Parathyroid adenoma (tissue), 2 donors: ENCODE measurements around the gene FDX1.

Experiments
- H2AFZ ChIP-seq: fragments of 300-600 bp; sonication (generic); one replicate; pipeline ENCODE4 v1.7.0; 2017; ENCODE audit warnings: antibody characterized with exemption, mild to moderate bottlenecking
- H3K27ac ChIP-seq: fragments of 300-600 bp; sonication (generic); one replicate; pipeline ENCODE4 v1.7.0; 2017
- H3K27me3 ChIP-seq: fragments of 300-600 bp; sonication (generic); one replicate; pipeline ENCODE4 v1.7.0; 2017; ENCODE audit warnings: low read length; ENCODE audit not compliant: control insufficient read depth, insufficient read depth
- H3K36me3 ChIP-seq: fragments of 300-600 bp; sonication (generic); one replicate; pipeline ENCODE4 v1.7.0; 2017; ENCODE audit warnings: low read length; ENCODE audit not compliant: control insufficient read depth, insufficient read depth
- H3K4me1 ChIP-seq: fragments of 300-600 bp; sonication (generic); one replicate; pipeline ENCODE4 v1.7.0; 2017; ENCODE audit warnings: control low read depth
- H3K4me2 ChIP-seq: fragments of 300-600 bp; sonication (generic); one replicate; pipeline ENCODE4 v1.7.0; 2017; ENCODE audit warnings: low read length
- H3K4me3 ChIP-seq: fragments of 300-600 bp; sonication (generic); one replicate; pipeline ENCODE4 v1.7.0; 2017; ENCODE audit warnings: low read depth, low read length
- H3K79me2 ChIP-seq: fragments of 300-600 bp; sonication (generic); one replicate; pipeline ENCODE4 v1.7.0; 2017; ENCODE audit warnings: control low read depth
- H3K9ac ChIP-seq: fragments of 300-600 bp; sonication (generic); one replicate; pipeline ENCODE4 v1.7.0; 2017; ENCODE audit warnings: mild to moderate bottlenecking
- H3K9me3 ChIP-seq: fragments of 300-600 bp; sonication (generic); one replicate; pipeline ENCODE4 v1.7.0; 2017; ENCODE audit warnings: low read length; ENCODE audit not compliant: control insufficient read depth
- CTCF ChIP-seq: fragments of 300-600 bp; sonication (generic); IDR thresholded peaks from one replicate; pipeline ENCODE4 v1.7.0; 2017; ENCODE audit warnings: antibody characterized with exemption, mild to moderate bottlenecking
- donor health status: primary hyperparathyroidism.

The FDX1 gene

GRCh38 chr11:110438017-110438416, 8.3 kb downstream of the FDX1 start:
- no peak overlapping the region for H2AFZ ChIP-seq
- peaks cover 15% of the 10 kb centered on the region for H3K79me2 ChIP-seq
- H3K4me1 ChIP-seq = no peaks in the 10 kb centered on the region
- H3K4me2 ChIP-seq = no peak overlapping the region
- no peaks in the 10 kb centered on the region for H3K36me3 ChIP-seq
- no peak for TF ChIP-seq CTCF
- no peak overlapping the region for H3K27ac ChIP-seq
- no peak overlapping the region for H3K4me3 ChIP-seq
- H3K27me3 ChIP-seq = no peaks in the 10 kb centered on the region
- no peaks in the 10 kb centered on the region for H3K9me3 ChIP-seq
- no peak overlapping the region for H3K9ac ChIP-seq

- no peak overlapping the region for H2AFZ ChIP-seq
- H3K36me3 ChIP-seq = no peaks in the 10 kb centered on the region
- no peaks in the 10 kb centered on the region for H3K27me3 ChIP-seq
- no peak for TF ChIP-seq CTCF
- H3K9me3 ChIP-seq = no peaks in the 10 kb centered on the region
- no peak overlapping the region for H3K4me2 ChIP-seq
- H3K9ac ChIP-seq = no peak overlapping the region
- H3K79me2 ChIP-seq = no peaks in the 10 kb centered on the region
- H3K27ac ChIP-seq = no peak overlapping the region
- no peaks in the 10 kb centered on the region for H3K4me1 ChIP-seq
- H3K4me3 ChIP-seq = no peak overlapping the region
Observed at GRCh38 chr11:110445437-110445836, 15.7 kb downstream of the FDX1 start.

DNA sequence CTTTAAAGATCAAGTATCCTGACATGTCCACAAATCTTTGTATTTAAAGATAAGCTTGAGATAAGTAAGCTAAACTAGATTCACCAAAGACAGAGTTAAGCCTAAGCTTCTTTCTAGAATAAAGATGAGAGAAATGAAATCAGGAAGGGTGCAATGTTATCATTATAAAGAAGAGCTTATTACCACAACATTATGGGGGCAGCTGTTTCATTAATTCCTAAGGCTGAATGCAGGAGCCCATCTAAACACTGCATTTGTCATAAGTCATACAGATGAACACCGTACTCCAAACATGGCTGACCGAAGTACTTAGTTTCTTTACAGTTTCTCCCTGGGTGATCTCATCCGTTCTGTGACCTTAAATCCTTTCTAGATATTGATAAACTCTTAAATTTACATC, 16.3 kb downstream of the FDX1 start:
- Histone ChIP-seq H3K4me2 (no peak overlapping the region), H3K4me1 (no peaks in the 10 kb centered on the region), H3K9me3 (no peaks in the 10 kb centered on the region), H3K9ac (no peak overlapping the region), H3K4me3 (no peak overlapping the region), H3K27ac (no peak overlapping the region), H2AFZ (no peak overlapping the region), H3K27me3 (no peaks in the 10 kb centered on the region), H3K79me2 (no peaks in the 10 kb centered on the region), H3K36me3 (no peaks in the 10 kb centered on the region)
- TF ChIP-seq CTCF = no peak

GRCh38 chr11:110446594-110446993, 16.8 kb downstream of the FDX1 start:
- H3K4me2 ChIP-seq = no peak overlapping the region
- no peaks in the 10 kb centered on the region for H3K79me2 ChIP-seq
- H3K9ac ChIP-seq = no peak overlapping the region
- H3K4me3 ChIP-seq = no peak overlapping the region
- H3K27me3 ChIP-seq = no peaks in the 10 kb centered on the region
- no peak overlapping the region for H2AFZ ChIP-seq
- H3K4me1 ChIP-seq = no peaks in the 10 kb centered on the region
- H3K27ac ChIP-seq = no peak overlapping the region
- H3K9me3 ChIP-seq = no peaks in the 10 kb centered on the region
- no peak for TF ChIP-seq CTCF
- H3K36me3 ChIP-seq = no peaks in the 10 kb centered on the region

- Histone ChIP-seq H3K4me2 (no peak overlapping the region), H2AFZ (no peak overlapping the region), H3K4me3 (no peak overlapping the region), H3K36me3 (no peaks in the 10 kb centered on the region), H3K79me2 (no peaks in the 10 kb centered on the region), H3K4me1 (no peaks in the 10 kb centered on the region), H3K27ac (no peak overlapping the region), H3K9me3 (no peaks in the 10 kb centered on the region), H3K9ac (no peak overlapping the region), H3K27me3 (no peaks in the 10 kb centered on the region)
- TF ChIP-seq CTCF = no peak
Observed at GRCh38 chr11:110447343-110447742, 17.6 kb downstream of the FDX1 start.
